Measurements from ENCODE around the gene MAMSTR.
"Not testable (repeated sequence)": the region's sequence is repeated elsewhere in the genome, so short reads cannot be mapped to it uniquely, and the experiment has no call there.

Gene MAMSTR

GRCh38 chr19:48719263-48720171 lies at the start of gene MAMSTR:
MAMSTR (minus strand) TSS chr19:48719725; CDS start chr19:48719031, 694 bp downstream.
- DNase-seq: no peak

- DNase-seq: no peak
Measured at GRCh38 chr19:48768994-48769713, 49.6 kb upstream of the MAMSTR start.

GRCh38 chr19:48768171-48768753 lies 48.7 kb upstream of the MAMSTR start:
- not testable (repeated sequence) for DNase-seq

GRCh38 chr19:48765816-48766215 lies 46.3 kb upstream of the MAMSTR start:
- not testable (repeated sequence) for DNase-seq

GRCh38 chr19:48760504-48761205 lies 41.1 kb upstream of the MAMSTR start:
- DNase-seq: no peak

- DNase-seq: no peak
Measured at GRCh38 chr19:48757741-48758144, 38.2 kb upstream of the MAMSTR start.

- no peak for DNase-seq
Measured at GRCh38 chr19:48757089-48757675, 37.7 kb upstream of the MAMSTR start.

GRCh38 chr19:48756686-48757085 lies 37.2 kb upstream of the MAMSTR start:
- DNase-seq: no peak

GRCh38 chr19:48756212-48756611 lies 36.7 kb upstream of the MAMSTR start:
- no peak for DNase-seq

GRCh38 chr19:48755787-48756186 lies 36.3 kb upstream of the MAMSTR start:
- DNase-seq: no peak

- DNase-seq: no peak
Measured at GRCh38 chr19:48755084-48755641, 35.6 kb upstream of the MAMSTR start, which contains the start of gene FGF21. FGF21 (plus strand) TSS chr19:48755524; CDS start chr19:48756237, 713 bp downstream.

- DNase-seq: peak; percentile 37
Measured at GRCh38 chr19:48752496-48753365, 33.2 kb upstream of the MAMSTR start, which contains the start of gene FUT1. FUT1 (minus strand) TSS chr19:48752641; CDS start chr19:48751281, 1,360 bp downstream.

GRCh38 chr19:48751845-48752495 lies 32.4 kb upstream of the MAMSTR start:
- no peak for DNase-seq

GRCh38 chr19:48750771-48751504 lies 31.4 kb upstream of the MAMSTR start:
- no peak for DNase-seq

- DNase-seq: no peak
Measured at GRCh38 chr19:48750351-48750750, 30.8 kb upstream of the MAMSTR start.

- no peak for DNase-seq
Measured at GRCh38 chr19:48749571-48750198, 30.2 kb upstream of the MAMSTR start.

GRCh38 chr19:48746738-48747575 lies 27.4 kb upstream of the MAMSTR start, which contains the start of gene IZUMO1:
IZUMO1 (minus strand) TSS chr19:48746909; CDS start chr19:48745859, 1,050 bp downstream.
- no peak for DNase-seq

GRCh38 chr19:48746110-48746509 lies 26.6 kb upstream of the MAMSTR start:
- no peak for DNase-seq

Data from NCI-H1092 treated with DMSO at 0.1 percent for 48 hours (cell line).